ENCODE data around the gene STK11IP.

STK11IP gene

GRCh38 chr2:219624565-219624964, 26.9 kb downstream of the STK11IP start:
- DNase-seq, result no peak

- DNase-seq, result no peak
Measured at GRCh38 chr2:219625179-219625578, 27.5 kb downstream of the STK11IP start.

- no peak for DNase-seq
Measured at GRCh38 chr2:219626540-219626939, 28.9 kb downstream of the STK11IP start.

GRCh38 chr2:219627103-219628100, 29.7 kb downstream of the STK11IP start, which contains the start of gene SLC4A3:
Gene SLC4A3, plus strand, starts transcription at chr2:219627630. Its CDS starts 363 bp downstream, at chr2:219627993.
- DNase-seq, result no peak

GRCh38 chr2:219628235-219628985, 30.8 kb downstream of the STK11IP start:
- no peak for DNase-seq

GRCh38 chr2:219628986-219629901, 31.6 kb downstream of the STK11IP start:
- DNase-seq, result peak; percentile 15

GRCh38 chr2:219629976-219630695, 32.5 kb downstream of the STK11IP start:
- DNase-seq, result no peak

GRCh38 chr2:219630770-219631405, 33.2 kb downstream of the STK11IP start:
- DNase-seq, result no peak

GRCh38 chr2:219631406-219631891, 33.8 kb downstream of the STK11IP start:
- no peak for DNase-seq

- no peak for DNase-seq
Measured at GRCh38 chr2:219631904-219632759, 34.5 kb downstream of the STK11IP start.

- no peak for DNase-seq
Measured at GRCh38 chr2:219632760-219633105, 35.1 kb downstream of the STK11IP start.

- DNase-seq, result no peak
Measured at GRCh38 chr2:219633276-219634065, 35.8 kb downstream of the STK11IP start.

- DNase-seq, result no peak
Measured at GRCh38 chr2:219634171-219634940, 36.7 kb downstream of the STK11IP start.

GRCh38 chr2:219634951-219635751, 37.5 kb downstream of the STK11IP start:
- no peak for DNase-seq

GRCh38 chr2:219636144-219636915, 38.7 kb downstream of the STK11IP start:
- no peak for DNase-seq

- DNase-seq, result no peak
Measured at GRCh38 chr2:219636941-219637841, 39.5 kb downstream of the STK11IP start.
